ENCODE results near the gene THAP7. TPM values are rescaled to one million over a fixed set of nuclear protein-coding genes. Genes with fewer than 3 reads are reported as not detected.

Gene THAP7
- total and polyA plus RNA-seq, 9 of the 15 experiments (the other 6 are each of a cell fraction or from before 2014, with no cell fraction given) = 7.9 to 263 (median 84.1) TPM

GRCh38 chr22:20977019-20977418 lies 24.9 kb downstream of the THAP7 start (continued):
- TF ChIP-seq E4F1 (CRISPR knock-in tag; IDR thresholded peaks at IDR 0.05; ENCODE audit: borderline replicate concordance) = no peak
- TF ChIP-seq, protein P1, sequence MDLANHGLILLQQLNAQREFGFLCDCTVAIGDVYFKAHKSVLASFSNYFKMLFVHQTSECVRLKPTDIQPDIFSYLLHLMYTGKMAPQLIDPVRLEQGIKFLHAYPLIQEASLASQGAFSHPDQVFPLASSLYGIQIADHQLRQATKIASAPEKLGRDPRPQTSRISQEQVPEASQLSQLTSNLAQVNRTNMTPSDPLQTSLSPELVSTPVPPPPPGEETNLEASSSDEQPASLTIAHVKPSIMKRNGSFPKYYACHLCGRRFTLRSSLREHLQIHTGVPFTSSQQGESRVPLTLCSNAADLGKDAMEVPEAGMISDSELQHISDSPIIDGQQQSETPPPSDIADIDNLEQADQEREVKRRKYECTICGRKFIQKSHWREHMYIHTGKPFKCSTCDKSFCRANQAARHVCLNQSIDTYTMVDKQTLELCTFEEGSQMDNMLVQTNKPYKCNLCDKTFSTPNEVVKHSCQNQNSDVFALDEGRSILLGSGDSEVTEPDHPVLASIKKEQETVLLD (IDR thresholded peaks at IDR 0.05) = no peak
- TF ChIP-seq TEAD2 (tag; IDR thresholded peaks at IDR 0.05) = no peak
- TF ChIP-seq, protein P2, sequence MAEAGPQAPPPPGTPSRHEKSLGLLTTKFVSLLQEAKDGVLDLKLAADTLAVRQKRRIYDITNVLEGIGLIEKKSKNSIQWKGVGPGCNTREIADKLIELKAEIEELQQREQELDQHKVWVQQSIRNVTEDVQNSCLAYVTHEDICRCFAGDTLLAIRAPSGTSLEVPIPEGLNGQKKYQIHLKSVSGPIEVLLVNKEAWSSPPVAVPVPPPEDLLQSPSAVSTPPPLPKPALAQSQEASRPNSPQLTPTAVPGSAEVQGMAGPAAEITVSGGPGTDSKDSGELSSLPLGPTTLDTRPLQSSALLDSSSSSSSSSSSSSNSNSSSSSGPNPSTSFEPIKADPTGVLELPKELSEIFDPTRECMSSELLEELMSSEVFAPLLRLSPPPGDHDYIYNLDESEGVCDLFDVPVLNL (CRISPR knock-in tag; IDR thresholded peaks at IDR 0.05; ENCODE audit: low read depth) = no peak
- no peak for TF ChIP-seq BCOR (IDR thresholded peaks at IDR 0.05)
- TF ChIP-seq SIX5 (IDR thresholded peaks at IDR 0.05; ENCODE audit: borderline replicate concordance in 1 of 2, insufficient read depth in 1 of 2, low read depth in 1 of 2, low read length in 2 of 2) = 0 out of 4 replicates have a peak, but pooled peaks of 1 of the 2 experiments have one; percentile 3
- no peak for TF ChIP-seq SIN3B (IDR thresholded peaks at IDR 0.05; ENCODE audit: low read depth)
- peak; percentile 44; the same call in 1 of the 2 replicates for TF ChIP-seq STAT6 (CRISPR knock-in tag; IDR thresholded peaks at IDR 0.05)
- no peak for TF ChIP-seq TOE1 (IDR thresholded peaks at IDR 0.05; ENCODE audit: borderline replicate concordance)
- no peak for TF ChIP-seq TOE1 (CRISPR knock-in tag; IDR thresholded peaks at IDR 0.05; ENCODE audit: borderline replicate concordance, low read depth)
- TF ChIP-seq ZSCAN32 (CRISPR knock-in tag; IDR thresholded peaks at IDR 0.05) = no peak
- TF ChIP-seq KDM2B (CRISPR knock-in tag; IDR thresholded peaks at IDR 0.05) = no peak
- 0 out of 2 replicates have a peak, but pooled peaks have one; percentile 35 for TF ChIP-seq PHB (CRISPR knock-in tag; IDR thresholded peaks at IDR 0.05)
- no peak for TF ChIP-seq ZNF57 (CRISPR knock-in tag; IDR thresholded peaks at IDR 0.05)
- TF ChIP-seq ZNF140 (CRISPR knock-in tag; IDR thresholded peaks at IDR 0.05) = no peak
- no peak for TF ChIP-seq ZNF778 (CRISPR knock-in tag; IDR thresholded peaks at IDR 0.05)
- TF ChIP-seq EP400 (IDR thresholded peaks at IDR 0.05) = no peak
- no peak for TF ChIP-seq ZNF79 (CRISPR knock-in tag; IDR thresholded peaks at IDR 0.05; ENCODE audit: low read depth)
- no peak for TF ChIP-seq RBM14 (IDR thresholded peaks at IDR 0.05; ENCODE audit: borderline replicate concordance, insufficient read depth, low read depth, low read length)
- no peak for TF ChIP-seq ZNF232 (CRISPR knock-in tag; IDR thresholded peaks at IDR 0.05)
